Measurements from ENCODE around the gene DCAF6.

The DCAF6 gene

DNA sequence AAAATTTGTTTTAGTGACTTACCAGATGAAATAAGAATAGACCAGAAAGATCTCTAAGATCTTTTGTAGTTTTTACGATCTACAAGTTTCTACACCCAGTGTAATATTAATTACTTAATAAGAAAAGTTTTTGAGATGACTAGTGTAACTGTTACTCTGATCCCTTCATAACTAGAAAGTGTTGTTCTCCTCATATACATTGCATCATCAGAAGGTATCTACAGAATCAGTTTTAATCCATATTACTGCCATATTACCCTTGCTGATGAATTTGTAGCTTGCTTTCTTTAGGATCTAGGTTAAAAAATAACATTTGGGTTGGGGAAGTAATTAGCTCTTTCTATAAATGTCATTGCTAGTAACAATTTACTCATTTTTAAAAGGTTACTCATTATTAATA is 127.7 kb downstream of the DCAF6 start:
- POLR2A ChIA-PET = no interaction called here
- CTCF ChIA-PET = interaction anchor here (1.3 kb wide), 1 partner anchor 18 kb away, joined by 4 read pairs; no protein-coding TSS in a partner anchor
- no peak for DNase-seq (ENCODE audit: extremely low spot score)
- no peak for TF ChIP-seq TARDBP (IDR thresholded peaks at IDR 0.05)
- no peak for TF ChIP-seq FOXA1 (IDR thresholded peaks at IDR 0.05)

DNA sequence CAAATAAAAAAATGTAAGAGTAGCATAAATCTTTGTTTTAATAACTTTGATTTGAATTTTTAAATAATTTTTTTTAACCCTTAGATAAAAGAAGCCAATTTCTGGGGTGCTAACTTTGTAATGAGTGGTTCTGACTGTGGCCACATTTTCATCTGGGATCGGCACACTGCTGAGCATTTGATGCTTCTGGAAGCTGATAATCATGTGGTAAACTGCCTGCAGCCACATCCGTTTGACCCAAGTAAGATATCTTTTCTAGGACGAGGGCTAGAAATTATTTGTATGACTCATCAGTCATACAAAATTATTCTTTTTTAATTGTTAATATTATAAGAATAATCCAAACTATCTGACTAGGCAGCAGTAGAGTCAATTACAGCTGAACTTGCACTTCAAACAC is 129.0 kb downstream of the DCAF6 start:
- POLR2A ChIA-PET = no interaction called here
- no peak for TF ChIP-seq ARNT (IDR thresholded peaks at IDR 0.05)
- no peak for TF ChIP-seq FOXA1 (IDR thresholded peaks at IDR 0.05)
- TF ChIP-seq BHLHE40 (IDR thresholded peaks at IDR 0.05; ENCODE audit: borderline replicate concordance) = no peak
- DNase-seq (ENCODE audit: extremely low spot score) = no peak
- CTCF ChIA-PET = interaction anchor here (1.7 kb wide), 1 partner anchor 17 kb away, joined by 6 read pairs; no protein-coding TSS in a partner anchor

DNA sequence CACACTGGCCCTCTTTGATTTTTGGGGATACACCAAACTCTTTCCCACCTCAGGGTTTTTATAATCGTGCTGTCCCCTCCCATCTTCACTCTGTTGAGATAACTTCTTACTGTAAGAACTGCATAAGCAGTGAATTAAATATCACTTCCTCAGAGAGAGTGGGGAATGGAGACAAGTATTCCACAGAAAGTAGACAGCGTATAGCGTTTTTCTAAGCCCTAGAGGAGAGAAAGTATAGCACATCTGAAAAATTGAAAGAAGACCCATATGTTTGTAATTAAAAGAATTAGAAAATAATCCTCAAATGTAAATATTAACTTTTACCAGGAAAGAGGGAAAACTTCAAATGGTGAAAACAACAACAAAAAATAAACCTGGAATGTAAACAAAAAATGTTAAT is 132.9 kb downstream of the DCAF6 start:
- POLR2A ChIA-PET = no interaction called here
- CTCF ChIA-PET = no interaction called here
- TF ChIP-seq L3MBTL2 (conservative IDR thresholded peaks at IDR 0.05) (no peak), FOXM1 (IDR thresholded peaks at IDR 0.05; ENCODE audit: borderline replicate concordance) (no peak)
- DNase-seq (ENCODE audit: extremely low spot score) = no peak

DNA sequence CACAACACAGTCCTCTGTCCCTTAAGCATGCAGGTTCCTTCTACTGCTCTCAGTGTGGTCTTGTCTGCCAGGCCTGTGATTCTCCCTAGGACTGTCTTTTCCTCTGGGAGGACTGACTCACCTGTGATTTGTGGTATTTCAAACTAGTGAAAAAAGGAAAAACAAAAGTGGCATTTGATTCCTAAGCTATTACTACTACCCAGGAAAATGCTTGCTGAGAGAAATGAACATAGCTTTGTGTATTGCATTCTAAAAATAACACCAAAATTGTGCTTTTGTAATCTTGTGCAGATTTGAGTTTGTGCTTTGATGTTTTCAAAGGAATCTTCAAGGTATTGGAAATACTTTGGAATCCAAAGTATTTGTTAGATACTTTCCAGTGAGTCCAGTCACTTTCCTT is 143.3 kb downstream of the DCAF6 start:
- no peak for DNase-seq (ENCODE audit: extremely low spot score)
- POLR2A ChIA-PET = no interaction called here
- TF ChIP-seq SUZ12 (IDR thresholded peaks at IDR 0.05) (no peak), L3MBTL2 (conservative IDR thresholded peaks at IDR 0.05) (no peak), HDGF (IDR thresholded peaks at IDR 0.05; ENCODE audit: borderline replicate concordance) (no peak), BHLHE40 (IDR thresholded peaks at IDR 0.05; ENCODE audit: borderline replicate concordance) (no peak), ARNT (IDR thresholded peaks at IDR 0.05) (no peak), CTBP1 (IDR thresholded peaks at IDR 0.05; ENCODE audit: borderline replicate concordance) (no peak), NFRKB (IDR thresholded peaks at IDR 0.05) (no peak), FOXK2 (IDR thresholded peaks at IDR 0.05) (no peak), ZNF384 (IDR thresholded peaks at IDR 0.05) (no peak), SP1 (IDR thresholded peaks at IDR 0.05) (no peak), FOXM1 (IDR thresholded peaks at IDR 0.05; ENCODE audit: borderline replicate concordance) (no peak), LEF1 (IDR thresholded peaks at IDR 0.05; ENCODE audit: borderline replicate concordance) (no peak)
- TF ChIP-seq, protein P1, sequence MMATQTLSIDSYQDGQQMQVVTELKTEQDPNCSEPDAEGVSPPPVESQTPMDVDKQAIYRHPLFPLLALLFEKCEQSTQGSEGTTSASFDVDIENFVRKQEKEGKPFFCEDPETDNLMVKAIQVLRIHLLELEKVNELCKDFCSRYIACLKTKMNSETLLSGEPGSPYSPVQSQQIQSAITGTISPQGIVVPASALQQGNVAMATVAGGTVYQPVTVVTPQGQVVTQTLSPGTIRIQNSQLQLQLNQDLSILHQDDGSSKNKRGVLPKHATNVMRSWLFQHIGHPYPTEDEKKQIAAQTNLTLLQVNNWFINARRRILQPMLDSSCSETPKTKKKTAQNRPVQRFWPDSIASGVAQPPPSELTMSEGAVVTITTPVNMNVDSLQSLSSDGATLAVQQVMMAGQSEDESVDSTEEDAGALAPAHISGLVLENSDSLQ (IDR thresholded peaks at IDR 0.05) = no peak
- CTCF ChIA-PET = no interaction called here

DNA sequence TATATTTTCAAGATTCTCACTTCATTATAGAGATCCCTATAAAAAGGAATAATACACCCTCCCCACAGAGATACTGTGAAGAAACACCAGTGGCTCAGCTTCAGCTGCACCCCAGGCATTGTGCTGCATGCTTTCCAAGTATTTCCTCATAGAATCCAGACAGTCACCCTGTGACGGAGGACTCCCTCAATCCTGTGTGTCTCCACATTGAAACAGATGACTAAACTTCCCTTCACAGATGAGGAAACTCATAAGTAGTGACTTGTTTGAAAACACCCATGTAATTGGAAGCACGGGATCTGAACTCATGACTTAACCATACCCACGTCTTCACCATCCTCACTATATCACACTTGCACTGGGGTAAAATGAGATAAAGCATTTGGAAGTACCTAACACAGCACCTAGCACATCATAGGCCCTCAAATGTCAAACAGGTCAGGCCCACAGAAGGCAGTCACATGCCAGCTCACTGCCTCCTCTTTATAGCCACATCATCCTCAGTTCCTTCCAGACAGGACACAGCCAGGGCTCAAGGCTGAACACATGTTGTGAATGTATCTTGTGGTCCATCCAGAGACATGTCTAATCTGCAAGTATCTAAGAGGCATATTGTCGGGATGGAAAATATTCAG is 145.0 kb downstream of the DCAF6 start:
- no peak for DNase-seq (ENCODE audit: extremely low spot score)
- ChIA-PET POLR2A (interaction anchor here (1.3 to 1.5 kb wide), 2 partner anchors 145 to 368 kb away, joined by 3 to 14 read pairs; partner anchors contain the start of genes DCAF6 and MPC2), CTCF (interaction anchor here (0.6 to 1.8 kb wide), 23 partner anchors 11 to 807 kb away, joined by 3 to 15 read pairs (median 4); partner anchors contain the start of genes DCAF6, MPC2 and TBX19)
- TF ChIP-seq FOXK2 (IDR thresholded peaks at IDR 0.05) (no peak), SP1 (IDR thresholded peaks at IDR 0.05) (no peak), L3MBTL2 (conservative IDR thresholded peaks at IDR 0.05) (no peak), CTBP1 (IDR thresholded peaks at IDR 0.05; ENCODE audit: borderline replicate concordance) (no peak), HDGF (IDR thresholded peaks at IDR 0.05; ENCODE audit: borderline replicate concordance) (no peak), FOXA1 (IDR thresholded peaks at IDR 0.05) (no peak), NFRKB (IDR thresholded peaks at IDR 0.05) (no peak), LEF1 (IDR thresholded peaks at IDR 0.05; ENCODE audit: borderline replicate concordance) (no peak), ZNF384 (IDR thresholded peaks at IDR 0.05) (no peak), FOXM1 (IDR thresholded peaks at IDR 0.05; ENCODE audit: borderline replicate concordance) (no peak), BHLHE40 (IDR thresholded peaks at IDR 0.05; ENCODE audit: borderline replicate concordance) (no peak), TARDBP (IDR thresholded peaks at IDR 0.05) (no peak), SUZ12 (IDR thresholded peaks at IDR 0.05) (no peak), ELF4 (IDR thresholded peaks at IDR 0.05) (no peak), ARNT (IDR thresholded peaks at IDR 0.05) (no peak)
- TF ChIP-seq, protein P1 (IDR thresholded peaks at IDR 0.05) = no peak

DNA sequence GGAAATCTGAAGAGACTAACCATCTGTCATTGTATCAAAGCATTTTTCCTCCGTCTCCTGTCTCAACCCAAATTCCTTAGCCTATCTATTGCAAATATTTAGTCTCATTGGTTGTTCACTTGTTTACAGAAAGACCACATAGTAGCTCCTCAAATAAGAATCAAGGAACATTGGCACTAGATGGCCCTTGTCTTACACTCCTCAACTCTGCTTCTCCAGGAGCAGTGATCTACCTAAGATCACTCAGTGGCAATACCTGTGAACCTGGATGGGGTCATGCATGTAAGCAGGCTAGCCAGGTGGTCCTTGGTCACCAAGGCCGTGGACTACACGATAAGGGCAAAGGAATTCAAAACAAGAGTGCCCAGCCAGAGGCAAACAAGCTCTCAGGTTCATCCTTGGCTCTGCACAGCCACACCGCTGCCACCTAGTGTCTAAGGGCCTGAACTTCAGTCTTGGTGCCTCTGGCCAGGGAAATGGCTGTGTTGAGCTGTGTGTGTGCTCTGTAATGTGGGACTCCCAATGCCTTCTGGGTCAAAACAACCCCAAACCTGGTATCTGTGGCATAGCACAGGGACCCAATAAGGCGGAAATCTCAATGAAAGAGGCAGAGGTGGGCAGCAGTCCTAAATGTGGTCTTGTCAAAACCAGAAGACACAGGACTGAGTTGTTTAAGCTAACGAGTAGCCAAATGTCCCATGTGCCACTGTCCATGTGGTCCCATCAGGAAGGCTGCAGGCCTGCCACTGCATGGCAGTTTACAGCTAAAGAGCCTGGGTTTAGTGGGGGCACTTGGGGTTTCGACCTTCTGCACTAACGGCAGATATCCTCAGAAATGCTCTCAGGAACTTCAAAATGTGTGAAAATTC is 145.8 kb downstream of the DCAF6 start:
- ChIA-PET CTCF (interaction anchor here (0.6 to 1.8 kb wide), 28 partner anchors 10 to 808 kb away, joined by 3 to 15 read pairs (median 4); partner anchors contain the start of genes DCAF6, MPC2 and TBX19), POLR2A (interaction anchor here (1.3 to 1.5 kb wide), 2 partner anchors 146 to 368 kb away, joined by 3 to 14 read pairs; partner anchors contain the start of genes DCAF6 and MPC2)
- TF ChIP-seq FOXA1 (IDR thresholded peaks at IDR 0.05) (no peak), HDGF (IDR thresholded peaks at IDR 0.05; ENCODE audit: borderline replicate concordance) (0 out of 2 replicates have a peak, but pooled peaks have one; percentile 46)
- DNase-seq (ENCODE audit: extremely low spot score) = peak; percentile 89

Data from HEK293T (cell line).